Measurements from ENCODE around the gene SEMA6B. TPM values are rescaled to one million over a fixed set of nuclear protein-coding genes. Genes with fewer than 3 reads are reported as not detected.
A peak's percentile ranks its signal among the peaks of the same experiment; 100 is the strongest.

Gene SEMA6B
- total RNA-seq, 1 donor from 2014 or later: 0.89 TPM

DNA sequence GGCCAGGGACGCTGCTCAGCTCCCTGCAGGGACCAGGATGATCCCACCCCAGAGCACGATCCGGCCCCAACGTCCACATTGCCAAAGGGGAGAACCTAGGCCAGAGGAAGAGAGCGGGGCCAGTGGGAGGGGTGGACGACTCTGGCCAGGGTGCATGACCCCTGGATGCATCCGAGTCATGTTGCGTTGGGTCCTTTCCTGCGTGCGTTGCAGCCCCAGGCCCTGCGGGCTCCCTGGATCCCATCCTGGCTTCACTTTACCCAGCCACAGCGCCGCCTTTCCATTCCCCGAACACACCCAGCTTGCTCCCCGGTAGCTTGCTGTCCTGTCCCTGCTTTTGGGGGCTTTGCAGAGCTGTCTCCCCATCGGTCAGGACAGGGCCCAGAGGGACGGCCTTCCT lies 51.7 kb downstream of the SEMA6B start:
- DNase-seq (ENCODE audit: low read depth): no peak

DNA sequence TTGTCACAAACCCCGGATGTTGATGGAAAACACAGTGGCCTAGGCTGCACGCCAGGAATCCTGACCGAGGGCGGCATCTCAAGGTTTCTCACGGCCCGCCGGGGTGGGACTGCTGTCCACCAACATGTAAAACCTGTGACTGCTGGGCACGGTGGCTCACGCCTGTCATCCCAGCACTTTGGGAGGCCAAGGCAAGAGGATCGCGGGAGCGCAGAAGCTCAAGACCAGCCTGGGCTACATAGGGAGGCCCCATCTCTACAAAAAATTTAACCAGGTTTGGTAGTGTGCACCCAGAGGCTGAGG lies 52.4 kb downstream of the SEMA6B start:
- no peak for DNase-seq (ENCODE audit: low read depth)

DNA sequence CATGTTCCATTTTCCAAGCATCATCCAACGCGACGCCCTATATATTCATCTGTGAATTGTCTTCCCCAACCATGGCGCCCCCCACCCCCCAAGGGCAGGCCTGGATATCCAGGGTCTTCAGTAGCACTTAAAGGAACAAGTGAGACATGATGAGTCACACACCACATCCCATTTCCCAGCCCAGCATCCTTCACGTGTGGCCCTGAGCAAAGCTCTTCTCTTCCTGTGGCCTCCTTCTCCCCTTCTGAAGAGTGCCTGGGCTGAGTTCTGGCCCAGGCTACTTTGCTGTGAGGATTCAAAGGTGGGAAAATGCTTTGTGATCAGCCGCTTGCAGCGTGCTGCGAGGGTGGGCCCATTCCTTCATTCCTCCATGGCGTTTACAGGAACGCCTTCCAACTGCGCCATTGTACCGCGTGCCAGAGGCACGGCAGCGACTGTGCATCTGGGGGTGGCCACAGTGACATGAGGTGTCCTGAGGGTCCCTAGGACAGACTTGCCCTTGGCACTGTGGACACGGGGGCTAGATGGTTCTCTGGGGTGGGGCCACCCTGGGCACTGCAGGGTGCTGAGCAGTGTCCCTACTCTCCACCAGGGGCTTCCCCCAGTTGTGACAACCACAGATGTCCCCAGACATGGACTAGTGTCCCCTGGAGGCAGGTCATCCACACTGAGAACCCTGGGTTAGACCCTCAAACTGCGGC lies 52.9 kb downstream of the SEMA6B start:
- DNase-seq (ENCODE audit: low read depth): peak; percentile 46

DNA sequence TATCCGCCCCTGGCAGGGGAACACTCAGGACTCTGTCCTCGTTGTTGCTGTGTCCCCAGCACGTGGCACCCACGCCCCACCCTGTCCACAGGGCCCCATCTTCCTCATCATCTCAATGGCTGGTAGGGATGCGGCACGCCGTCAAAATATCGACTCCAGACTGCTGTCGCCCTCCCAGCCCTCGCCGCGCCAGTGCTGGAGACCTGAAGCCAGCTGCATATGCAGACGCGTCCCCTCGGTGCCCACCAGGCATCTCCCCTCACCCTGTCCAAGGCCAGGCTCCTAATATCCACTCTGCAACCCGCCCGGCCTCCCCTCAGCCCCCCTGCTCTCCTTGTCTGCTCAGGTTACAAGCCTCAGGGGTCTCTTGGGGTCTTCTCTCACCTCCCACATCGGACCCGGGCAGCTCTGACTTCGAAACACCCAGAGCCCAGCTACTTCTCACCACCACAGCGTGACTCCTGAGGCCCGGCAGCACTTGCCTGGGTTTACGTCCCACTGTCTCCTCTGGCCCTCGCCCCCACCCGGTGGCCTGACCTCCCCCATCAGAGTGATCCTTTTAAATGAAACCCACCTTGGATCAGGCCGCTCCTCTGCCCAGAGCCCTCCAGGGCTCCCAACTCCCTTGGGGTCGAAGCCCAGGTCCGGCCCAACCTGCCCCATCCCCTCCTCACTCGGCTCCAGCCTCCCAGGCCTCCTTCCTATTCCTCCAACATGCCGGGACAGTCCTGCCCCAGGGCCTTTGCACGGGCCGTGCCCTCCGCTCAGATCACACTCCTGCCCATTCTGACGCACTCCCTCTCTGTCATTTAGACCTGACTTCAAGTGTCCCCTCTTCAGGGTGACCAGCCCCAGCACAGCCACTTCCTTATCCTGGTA lies 53.7 kb downstream of the SEMA6B start:
- DNase-seq (ENCODE audit: low read depth): no peak

DNA sequence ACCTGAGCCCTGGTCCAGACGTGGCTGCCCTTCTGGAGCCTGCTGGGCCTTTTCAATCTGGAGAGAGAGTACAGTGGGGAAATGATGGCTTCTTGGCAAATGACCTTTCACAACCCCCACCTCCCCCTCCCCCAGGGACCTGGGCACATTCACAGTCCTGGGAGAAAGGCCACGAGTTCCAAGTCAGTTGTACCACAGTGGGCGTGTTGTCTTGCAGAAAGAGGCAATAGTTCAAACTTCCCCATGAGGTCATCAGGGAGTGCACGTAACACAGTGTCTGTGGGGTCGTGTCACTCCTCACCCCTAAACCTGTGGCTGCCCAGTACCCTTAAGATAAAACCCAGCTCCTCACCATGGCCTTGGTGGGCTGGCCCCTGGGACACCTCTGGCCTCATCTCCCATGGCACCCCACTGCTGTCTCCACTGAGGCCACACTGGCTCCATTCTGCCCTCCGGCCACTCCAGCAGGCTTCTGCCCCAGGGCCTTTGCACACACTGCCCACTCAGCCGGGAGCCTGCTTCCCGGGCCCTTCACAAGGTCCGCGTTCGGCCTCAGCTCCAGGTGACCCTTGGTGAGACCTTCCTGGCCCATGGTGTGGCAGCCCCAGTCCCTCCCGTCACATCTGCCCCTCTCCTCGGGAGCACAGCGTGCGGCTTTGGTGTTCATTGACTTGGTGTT lies 54.5 kb downstream of the SEMA6B start:
- no peak for DNase-seq (ENCODE audit: low read depth)

DNA sequence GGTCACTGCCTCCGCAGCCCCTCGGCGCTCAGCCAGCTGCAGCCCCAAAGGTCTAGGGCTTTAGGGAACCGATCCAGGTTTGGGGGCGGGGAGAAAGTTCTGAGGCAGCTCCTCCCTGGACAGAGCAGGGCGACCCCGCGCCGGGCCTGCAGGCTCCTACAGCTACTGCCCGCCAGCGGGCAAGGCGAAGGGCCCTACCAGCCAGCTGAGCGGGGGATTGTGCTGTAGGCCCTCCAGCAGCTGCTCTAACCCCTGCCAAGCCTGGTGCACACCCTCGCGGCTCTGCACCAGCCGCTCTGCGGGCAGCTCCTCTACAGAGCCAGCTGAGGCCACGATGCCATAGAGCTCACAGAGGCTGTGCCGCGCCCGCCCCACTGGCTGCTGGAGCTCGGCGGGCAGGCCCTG lies 55.2 kb downstream of the SEMA6B start:
- DNase-seq (ENCODE audit: low read depth): no peak

DNA sequence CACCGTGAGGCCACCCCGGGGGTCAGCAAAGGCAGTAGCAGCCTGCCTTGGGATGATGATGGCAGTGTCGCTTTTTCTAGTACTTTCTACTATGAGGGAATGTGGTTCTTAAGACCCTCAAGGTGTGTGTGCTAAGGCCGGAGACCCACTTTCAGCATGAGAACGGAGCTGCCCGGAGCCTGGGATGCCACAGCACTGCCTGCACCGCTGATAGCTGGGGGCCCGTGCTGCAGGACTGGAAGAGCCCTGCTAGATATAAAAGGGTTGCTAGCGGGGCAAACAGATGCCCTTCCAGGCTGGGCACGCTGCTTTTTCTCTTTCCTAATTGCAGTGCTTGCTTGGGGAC lies 55.7 kb downstream of the SEMA6B start:
- DNase-seq (ENCODE audit: low read depth): no peak

DNA sequence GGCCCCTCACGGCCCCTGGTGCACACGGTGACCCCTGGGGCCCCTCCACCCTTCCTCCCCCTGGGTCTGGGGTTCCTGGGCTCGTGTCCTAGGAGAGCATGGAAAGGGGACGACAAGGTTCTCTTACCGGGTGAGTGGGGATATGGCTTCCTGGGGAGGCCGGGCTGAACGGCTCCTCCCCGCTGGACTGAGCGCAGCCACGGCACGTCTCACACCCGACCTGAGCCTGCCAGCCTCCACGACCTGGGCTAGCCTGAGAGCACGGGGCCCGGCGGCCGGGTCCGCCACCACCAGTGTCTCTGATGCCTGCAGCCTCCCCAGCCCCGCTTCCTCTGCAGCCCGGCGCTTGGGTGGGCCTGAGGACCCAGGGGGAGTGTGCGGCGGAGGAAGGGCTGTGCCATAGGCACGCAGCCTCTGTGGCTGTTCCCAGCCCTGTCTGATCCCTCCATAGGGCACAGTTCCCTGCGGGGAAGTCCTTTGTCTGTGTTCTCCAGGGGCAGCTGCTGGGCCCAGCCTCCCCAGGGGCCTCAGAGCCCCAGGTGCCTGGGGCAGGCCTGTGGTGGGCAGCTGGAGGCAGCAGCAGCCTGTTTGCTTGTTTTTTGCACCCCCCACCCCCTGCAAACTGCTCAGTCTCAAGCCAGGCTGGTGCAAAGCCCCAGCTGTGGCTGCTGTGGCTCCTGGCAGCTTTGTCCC lies 56.2 kb downstream of the SEMA6B start:
- DNase-seq (ENCODE audit: low read depth): no peak

DNA sequence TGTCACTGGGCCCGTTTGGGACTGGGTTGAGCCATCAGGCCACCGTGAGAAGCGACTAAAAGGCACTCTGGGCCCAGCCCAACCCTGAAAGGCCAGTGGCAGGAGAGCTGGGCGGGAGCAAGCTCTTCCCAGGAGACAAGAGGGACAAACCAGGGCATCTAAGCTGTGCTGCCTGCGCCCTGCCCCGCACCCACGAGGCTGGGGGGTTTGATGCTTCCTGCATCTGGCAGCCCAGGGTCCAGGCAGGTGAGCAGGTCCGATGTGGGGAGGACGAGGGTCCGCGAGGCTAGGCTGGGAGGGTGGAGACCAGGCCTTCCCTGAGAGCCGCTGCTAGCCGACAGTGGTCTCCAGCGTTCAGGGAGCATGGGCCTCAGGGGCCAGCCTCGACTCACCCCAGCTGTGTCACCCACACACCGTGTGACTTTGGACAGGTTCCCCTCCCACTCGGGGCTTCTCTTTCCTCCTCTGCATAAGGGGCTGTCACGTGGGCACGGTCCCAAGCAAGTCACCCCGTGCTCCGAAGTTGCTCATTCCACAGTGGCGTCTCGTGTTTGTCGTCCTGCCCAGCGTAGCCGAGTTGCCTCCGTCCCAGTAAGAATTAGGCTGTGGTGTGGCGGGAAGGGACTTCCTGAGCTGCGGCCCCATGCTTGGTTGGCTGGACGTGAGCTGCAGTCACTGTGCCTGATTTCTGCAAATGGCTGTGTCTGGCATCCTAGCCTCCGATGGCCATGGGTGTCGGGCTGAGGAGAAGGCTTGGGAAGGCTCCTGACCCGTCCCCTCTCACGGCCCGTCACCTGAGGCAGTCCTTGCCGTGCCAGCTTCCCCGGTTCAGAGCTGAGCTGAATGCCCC lies 57.0 kb downstream of the SEMA6B start:
- no peak for DNase-seq (ENCODE audit: low read depth)

DNA sequence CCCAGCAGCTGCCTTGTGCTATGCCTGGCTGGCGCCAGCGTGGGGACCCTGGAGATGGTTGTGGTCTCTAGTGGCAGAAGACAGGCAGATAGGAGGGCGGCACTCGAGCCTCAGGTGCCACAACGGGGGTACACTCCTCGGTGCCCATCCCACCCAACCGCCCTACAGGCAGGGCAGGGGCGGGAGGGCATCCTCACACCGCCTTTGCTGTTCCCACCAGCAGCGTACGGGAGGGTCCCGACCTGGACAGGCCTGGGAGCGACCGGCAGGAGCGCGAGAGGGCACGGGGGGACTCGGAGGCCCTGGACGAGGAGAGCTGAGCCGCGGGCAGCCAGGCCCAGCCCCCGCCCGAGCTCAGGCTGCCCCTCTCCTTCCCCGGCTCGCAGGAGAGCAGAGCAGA lies 57.8 kb downstream of the SEMA6B start:
- no peak for DNase-seq (ENCODE audit: low read depth)

DNA sequence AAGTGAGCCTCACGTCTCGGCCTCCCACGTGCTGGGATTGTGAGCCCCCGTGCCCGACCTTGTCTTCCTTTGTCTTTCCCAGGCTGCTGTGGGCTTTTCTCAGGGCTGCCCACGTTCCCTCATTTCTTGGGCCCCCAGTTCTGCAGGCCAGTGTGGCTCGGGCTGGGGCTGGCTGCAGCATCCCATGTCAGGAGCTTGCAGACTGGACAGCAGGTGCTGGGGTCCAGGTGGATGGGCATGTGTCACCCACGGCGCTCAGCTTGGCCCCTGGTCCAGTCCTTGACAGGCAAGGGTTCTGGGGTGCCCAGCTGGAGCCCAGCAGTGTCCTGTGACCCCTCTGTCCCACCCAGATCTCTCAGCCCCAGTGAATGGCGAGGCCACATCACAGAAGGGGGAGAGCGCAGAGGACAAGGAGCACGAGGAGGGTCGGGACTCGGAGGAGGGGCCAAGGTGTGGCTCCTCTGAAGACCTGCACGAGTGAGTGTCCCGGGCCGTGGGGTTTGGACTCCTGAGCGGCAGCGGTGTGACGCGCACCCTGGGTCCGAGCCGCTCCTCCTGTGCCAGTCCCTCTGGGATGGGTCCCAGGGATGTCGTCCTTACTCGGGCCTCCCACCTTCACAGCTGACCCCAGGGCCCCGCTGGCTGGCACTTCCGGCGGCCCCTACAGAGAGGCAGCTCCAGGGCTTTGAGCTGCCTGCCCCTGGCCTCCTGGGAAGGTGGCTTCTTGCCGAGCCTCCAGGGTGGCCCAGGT lies 58.5 kb downstream of the SEMA6B start:
- no peak for DNase-seq (ENCODE audit: low read depth)

DNA sequence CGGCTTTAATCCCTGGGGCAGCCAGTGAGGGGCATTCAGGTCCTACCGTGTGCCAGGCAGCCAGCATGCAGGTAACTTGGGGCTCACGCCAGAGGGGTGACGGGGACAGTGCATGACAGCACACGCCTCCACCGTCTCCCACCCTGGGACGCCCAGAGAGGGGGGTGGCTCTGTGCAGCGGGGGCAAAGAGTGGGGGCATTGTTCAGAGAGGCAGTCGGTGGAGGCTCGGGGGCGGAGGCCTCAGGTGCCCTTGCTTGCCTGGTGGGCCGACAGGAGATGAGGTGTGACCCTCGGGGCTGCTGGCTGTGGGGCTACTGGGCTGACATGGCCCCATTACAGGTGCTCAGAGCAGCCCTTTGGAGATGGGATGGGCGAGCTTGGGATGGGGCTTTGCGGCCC lies 59.6 kb downstream of the SEMA6B start:
- DNase-seq (ENCODE audit: low read depth): no peak

DNA sequence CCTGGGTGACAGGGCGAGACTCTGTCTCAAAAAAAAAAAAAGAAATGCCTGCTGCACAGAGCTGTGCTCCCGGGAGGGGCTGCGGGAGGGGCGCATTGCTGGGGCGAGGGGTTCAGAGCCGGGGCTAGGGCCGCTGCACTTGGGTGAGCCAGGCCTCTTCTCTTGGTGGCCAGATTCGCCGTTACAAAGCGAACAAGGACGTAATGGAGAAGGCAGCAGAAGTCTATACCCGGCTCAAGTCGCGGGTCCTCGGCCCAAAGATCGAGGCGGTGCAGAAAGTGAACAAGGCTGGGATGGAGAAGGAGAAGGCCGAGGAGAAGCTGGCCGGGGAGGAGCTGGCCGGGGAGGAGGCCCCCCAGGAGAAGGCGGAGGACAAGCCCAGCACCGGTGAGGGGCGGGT lies 60.2 kb downstream of the SEMA6B start:
- DNase-seq (ENCODE audit: low read depth): no peak

DNA sequence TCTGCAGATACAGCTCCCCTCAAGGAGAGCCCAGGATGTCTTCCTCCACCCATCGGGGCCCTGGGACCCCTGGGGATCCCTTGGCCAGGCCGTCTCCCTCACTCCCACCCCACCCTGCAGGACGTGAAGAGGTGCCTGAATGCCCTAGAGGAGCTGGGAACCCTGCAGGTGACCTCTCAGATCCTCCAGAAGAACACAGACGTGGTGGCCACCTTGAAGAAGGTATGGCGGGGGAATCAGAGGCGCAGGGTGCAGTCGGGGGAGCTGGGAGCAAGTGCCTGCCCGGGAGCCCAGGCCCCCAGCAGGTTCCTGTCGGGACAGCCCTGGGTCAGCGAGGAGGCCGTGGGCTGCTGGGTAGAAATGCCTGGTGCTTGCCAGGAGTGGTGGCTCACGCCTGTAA lies 60.8 kb downstream of the SEMA6B start:
- DNase-seq (ENCODE audit: low read depth): no peak

DNA sequence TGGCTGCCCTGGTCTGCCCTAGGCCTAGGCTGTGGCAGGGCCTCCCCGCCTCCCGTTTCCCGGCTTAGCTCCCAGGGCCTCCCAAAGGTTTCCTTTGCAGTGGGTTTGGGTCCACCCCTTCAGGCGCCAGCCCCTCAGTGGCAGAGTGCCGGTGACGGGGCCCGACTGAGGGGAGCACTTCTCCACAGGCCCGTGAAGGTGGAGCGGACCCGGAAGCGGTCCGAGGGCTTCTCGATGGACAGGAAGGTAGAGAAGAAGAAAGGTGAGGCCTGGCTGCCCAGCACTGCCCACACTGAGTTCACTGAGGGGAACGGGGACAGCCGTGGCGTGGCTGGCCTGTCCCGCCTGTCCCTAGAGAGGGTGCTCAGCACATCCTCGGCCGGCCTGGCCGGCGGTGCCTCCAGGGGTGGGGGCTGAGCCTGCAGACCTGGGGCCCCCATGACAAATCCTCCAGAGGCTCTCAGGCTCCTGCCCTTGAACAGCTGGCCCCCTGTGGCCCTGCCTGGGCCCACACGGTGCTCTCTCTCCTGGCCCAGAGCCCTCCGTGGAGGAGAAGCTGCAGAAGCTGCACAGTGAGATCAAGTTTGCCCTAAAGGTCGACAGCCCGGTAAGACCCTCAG lies 61.6 kb downstream of the SEMA6B start:
- no peak for DNase-seq (ENCODE audit: low read depth)

DNA sequence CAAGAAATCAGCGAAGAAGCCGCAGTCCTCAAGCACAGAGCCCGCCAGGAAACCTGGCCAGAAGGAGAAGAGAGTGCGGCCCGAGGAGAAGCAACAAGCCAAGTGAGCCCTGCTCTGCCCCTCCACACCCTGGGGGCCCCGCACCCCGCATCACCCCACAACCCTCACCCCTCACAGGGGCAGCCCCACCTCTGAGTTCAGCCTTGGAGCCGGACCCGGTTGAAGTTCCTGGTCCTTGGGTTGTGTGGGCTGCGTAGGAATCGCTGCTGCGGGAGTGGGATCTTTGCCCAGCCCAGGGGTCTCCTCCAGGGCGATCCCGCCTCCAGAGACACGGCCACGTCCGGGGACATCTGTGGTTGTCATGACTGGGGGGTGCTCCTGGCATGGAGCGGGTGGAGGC lies 63.2 kb downstream of the SEMA6B start:
- no peak for DNase-seq (ENCODE audit: low read depth)

DNA sequence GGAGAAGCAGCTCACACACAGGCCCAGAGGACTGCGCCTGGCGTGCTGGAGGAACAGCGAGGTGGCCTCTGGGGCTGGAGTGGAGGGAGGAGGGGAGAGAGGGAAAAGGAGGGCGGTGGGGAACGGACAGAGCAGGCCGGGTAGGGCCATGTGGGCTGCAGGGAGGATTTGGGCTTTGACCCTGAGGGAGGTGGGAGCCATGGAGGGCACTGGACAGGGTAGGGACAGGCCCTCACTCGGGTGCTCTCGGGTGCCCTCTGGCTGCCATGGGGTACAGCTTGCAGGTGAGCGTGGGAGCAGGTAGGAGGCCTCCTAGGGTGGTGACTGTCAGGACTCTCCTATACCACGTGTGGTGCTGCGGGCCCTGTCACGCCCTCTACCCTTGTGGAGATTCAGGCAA lies 64.0 kb downstream of the SEMA6B start:
- no peak for DNase-seq (ENCODE audit: low read depth)

DNA sequence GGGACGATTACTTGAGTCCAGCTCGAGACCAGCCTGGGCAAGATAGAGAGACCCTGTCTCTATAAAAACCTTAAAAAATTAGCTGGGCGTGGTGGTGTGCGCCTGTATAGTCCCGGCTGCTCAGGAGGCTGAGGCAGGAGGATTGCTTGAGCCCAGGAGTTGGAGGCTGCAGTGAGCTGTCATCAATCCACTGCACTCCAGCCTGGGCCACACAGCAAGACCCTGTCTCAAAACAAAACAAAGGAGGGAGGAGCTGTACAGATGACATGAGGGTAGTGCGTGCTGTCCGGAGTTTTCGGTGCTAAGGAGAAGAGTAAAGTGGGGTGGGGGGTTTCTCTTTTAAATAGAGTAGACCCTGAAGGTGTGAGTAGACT lies 64.8 kb downstream of the SEMA6B start:
- DNase-seq (ENCODE audit: low read depth): no peak

DNA sequence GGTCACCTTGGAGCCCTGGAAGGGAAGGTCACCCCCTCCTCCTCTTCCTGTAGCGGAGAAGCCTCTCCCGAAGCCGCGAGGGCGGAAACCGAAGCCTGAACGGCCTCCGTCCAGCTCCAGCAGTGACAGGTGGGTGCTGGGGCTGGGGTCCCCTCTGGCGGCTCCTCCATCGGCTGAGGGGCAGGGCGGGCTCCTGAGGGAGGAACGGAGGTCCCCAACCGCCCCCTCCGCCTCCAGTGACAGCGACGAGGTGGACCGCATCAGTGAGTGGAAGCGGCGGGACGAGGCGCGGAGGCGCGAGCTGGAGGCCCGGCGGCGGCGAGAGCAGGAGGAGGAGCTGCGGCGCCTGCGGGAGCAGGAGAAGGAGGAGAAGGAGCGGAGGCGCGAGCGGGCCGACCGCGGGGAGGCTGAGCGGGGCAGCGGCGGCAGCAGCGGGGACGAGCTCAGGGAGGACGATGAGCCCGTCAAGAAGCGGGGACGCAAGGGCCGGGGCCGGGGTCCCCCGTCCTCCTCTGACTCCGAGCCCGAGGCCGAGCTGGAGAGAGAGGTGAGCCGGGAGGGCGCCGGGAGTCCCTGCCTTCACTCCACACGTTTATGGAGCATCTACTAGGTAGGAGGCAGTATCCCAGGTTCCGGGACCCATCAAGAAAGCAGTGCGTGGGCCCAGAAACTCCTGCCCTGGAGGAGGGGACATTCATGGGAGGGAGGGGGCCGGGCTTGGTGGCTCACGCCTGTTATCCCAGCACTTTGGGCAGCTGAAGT lies 65.4 kb downstream of the SEMA6B start:
- no peak for DNase-seq (ENCODE audit: low read depth)
